Osteoblast (primary cell): ENCODE data around the gene TRIM28. TPM values are rescaled to one million over a fixed set of nuclear protein-coding genes. Genes with fewer than 3 reads are reported as not detected.
A peak's percentile ranks its signal among the peaks of the same experiment; 100 is the strongest.

Experiments
- DNase-seq: peaks from one replicate; pipeline ENCODE4 v3.0.0; 2011; ENCODE audit warnings: low spot score, mixed read lengths; ENCODE audit not compliant: insufficient read length; ENCODE audit errors: missing footprints
- H2AFZ ChIP-seq: 2 replicates; pipeline ENCODE4 v1.6.0; 2011; ENCODE audit warnings: mild to moderate bottlenecking, low read length
- H3K27ac ChIP-seq: 2 replicates; pipeline ENCODE4 v1.5.1; 2011; ENCODE audit warnings: mild to moderate bottlenecking, low read depth, low read length, moderate library complexity
- H3K27me3 ChIP-seq: 2 replicates; pipeline ENCODE4 v1.6.0; 2012; ENCODE audit warnings: mild to moderate bottlenecking, control low read depth, inconsistent platforms, low read length, moderate library complexity; ENCODE audit not compliant: insufficient read depth
- H3K36me3 ChIP-seq: 2 replicates; pipeline ENCODE4 v1.5.1; 2011; ENCODE audit warnings: mild to moderate bottlenecking, low read length, control low read depth, moderate library complexity; ENCODE audit not compliant: insufficient read depth
- H3K4me1 ChIP-seq: 2 replicates; pipeline ENCODE4 v1.5.1; 2011; ENCODE audit warnings: mild to moderate bottlenecking, low read length, control low read depth, moderate library complexity; ENCODE audit not compliant: insufficient read depth
- H3K4me2 ChIP-seq: 2 replicates; pipeline ENCODE4 v1.6.0; 2011; ENCODE audit warnings: mild to moderate bottlenecking, low read length; ENCODE audit not compliant: insufficient read depth
- H3K4me3 ChIP-seq: fragments of 200-600 bp; sonication (generic); 3 replicates; pipeline ENCODE4 v1.5.1; 2012; ENCODE audit warnings: mild to moderate bottlenecking, low read length, inconsistent platforms; ENCODE audit not compliant: insufficient read depth
- H3K79me2 ChIP-seq: 2 replicates; pipeline ENCODE4 v1.6.0; 2012; ENCODE audit warnings: mild to moderate bottlenecking, low read length, control low read depth, inconsistent platforms; ENCODE audit not compliant: insufficient read depth
- H3K9me3 ChIP-seq: 2 replicates; pipeline ENCODE4 v1.5.1; 2011; ENCODE audit warnings: low read depth, low read length, control low read depth
- H4K20me1 ChIP-seq: 2 replicates; pipeline ENCODE4 v1.6.0; 2012; ENCODE audit warnings: mild to moderate bottlenecking, low read length, control low read depth; ENCODE audit not compliant: insufficient read depth
- CTCF ChIP-seq: IDR thresholded peaks from 2 replicates; pipeline ENCODE4 v1.5.1; 2011; ENCODE audit warnings: mild to moderate bottlenecking, low read depth, low read length, moderate library complexity; ENCODE audit errors: extremely low read depth
- total RNA-seq: library from RNA; depleted of rRNA; stranded (reverse); fragments of >200 nt; gene quantifications from 2 replicates; pipeline ENCODE4 v1.2.3, GENCODE V29; 2012

Gene TRIM28
- total RNA-seq, 1 donor, result 224 TPM

DNA sequence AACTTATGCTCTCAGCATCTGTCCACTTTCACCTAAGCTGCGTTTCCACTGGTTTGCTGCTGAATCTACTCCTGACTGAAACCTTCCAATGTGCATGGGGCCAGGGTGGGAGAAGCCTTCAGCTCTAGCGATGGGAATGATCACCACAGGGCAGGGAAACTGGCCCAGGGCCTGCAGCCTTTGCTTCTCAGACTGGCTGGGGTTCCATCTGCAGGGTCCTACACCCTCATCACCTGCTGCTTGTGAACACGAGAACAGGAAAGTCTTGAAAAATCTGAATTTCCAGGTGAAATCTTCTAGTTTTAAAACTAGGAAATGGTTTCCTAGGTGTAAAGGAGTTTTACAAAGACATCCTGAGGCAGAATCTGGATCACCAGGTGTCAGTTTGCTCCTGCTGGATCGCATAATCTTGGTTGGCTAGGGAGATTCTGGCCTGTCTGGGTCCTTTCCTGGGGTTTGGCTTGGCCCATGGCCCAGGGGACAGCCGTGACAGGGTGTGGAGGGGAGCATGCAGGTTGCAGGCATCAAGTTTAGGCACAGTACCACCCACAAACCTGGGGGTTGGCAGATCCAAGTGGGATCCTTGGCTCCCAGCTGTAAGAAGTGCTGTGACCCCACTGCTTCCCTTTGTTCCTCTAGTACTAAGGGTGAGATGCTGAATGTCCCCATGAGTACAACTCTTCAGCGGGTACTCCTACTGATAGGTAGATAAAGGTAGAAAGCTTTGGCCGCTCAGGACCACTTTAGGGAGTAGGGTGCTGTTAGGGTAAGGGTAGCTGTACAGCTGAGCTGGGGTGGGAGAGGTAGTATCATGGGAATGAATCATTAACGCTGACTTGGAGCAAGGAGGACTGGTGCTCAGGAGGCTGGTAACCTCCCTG lies 16.4 kb downstream of the TRIM28 start:
- Histone ChIP-seq H3K4me3 (peak overlapping the region; percentile 87), H4K20me1 (peaks cover 12% of the 10 kb centered on the region), H2AFZ (peak overlapping the region; percentile 57), H3K9me3 (no peaks in the 10 kb centered on the region), H3K27ac (peak overlapping the region; percentile 99), H3K27me3 (peaks cover 6% of the 10 kb centered on the region), H3K79me2 (peaks cover 29% of the 10 kb centered on the region), H3K4me1 (peaks cover 35% of the 10 kb centered on the region), H3K4me2 (peak overlapping the region; percentile 93), H3K36me3 (peaks cover 13% of the 10 kb centered on the region)
- DNase-seq, result peak; percentile 78
- no peak for TF ChIP-seq CTCF

DNA sequence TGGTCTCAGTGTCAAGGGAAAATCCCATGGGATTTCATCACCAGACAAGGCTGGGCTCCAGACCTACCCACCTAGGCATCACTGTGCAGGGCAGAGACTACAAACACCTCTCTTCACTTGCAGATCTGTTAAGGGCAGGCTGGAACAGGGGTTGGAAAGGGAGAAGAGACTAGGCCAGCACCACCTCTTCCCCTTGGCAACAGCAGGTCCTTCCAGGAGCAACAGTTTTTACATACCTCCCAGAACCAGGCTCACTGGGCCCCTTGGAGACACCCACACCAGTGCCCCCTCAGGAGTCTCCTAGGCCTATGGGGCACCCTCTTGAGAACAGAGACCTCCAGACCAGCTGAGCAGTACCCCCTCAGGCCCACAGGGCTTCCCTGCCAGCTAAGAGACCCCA lies 17.1 kb downstream of the TRIM28 start:
- Histone ChIP-seq H3K9me3 (no peaks in the 10 kb centered on the region), H3K4me1 (peaks cover 31% of the 10 kb centered on the region), H3K27me3 (peaks cover 6% of the 10 kb centered on the region), H3K4me2 (no peak overlapping the region), H3K27ac (no peak overlapping the region), H4K20me1 (peaks cover 12% of the 10 kb centered on the region), H3K79me2 (peaks cover 22% of the 10 kb centered on the region), H3K4me3 (no peak overlapping the region), H3K36me3 (peaks cover 12% of the 10 kb centered on the region), H2AFZ (no peak overlapping the region)
- DNase-seq, result no peak
- no peak for TF ChIP-seq CTCF

GRCh38 chr19:58561373-58562121 lies 17.7 kb downstream of the TRIM28 start:
- peak overlapping the region; percentile 78 for H3K4me2 ChIP-seq

More at GRCh38 chr19:58561373-58562121, 17.7 kb downstream of the TRIM28 start:
- DNase-seq, result peak; percentile 78
- no peak overlapping the region for H2AFZ ChIP-seq
- H3K27me3 ChIP-seq, result peaks cover 6% of the 10 kb centered on the region
- no peak for TF ChIP-seq CTCF
- H3K9me3 ChIP-seq, result no peaks in the 10 kb centered on the region
- H3K4me3 ChIP-seq, result peak overlapping the region; percentile 53
- H3K36me3 ChIP-seq, result peaks cover 9% of the 10 kb centered on the region
- H3K4me1 ChIP-seq, result peaks cover 31% of the 10 kb centered on the region
- H3K79me2 ChIP-seq, result peaks cover 16% of the 10 kb centered on the region
- H4K20me1 ChIP-seq, result peaks cover 10% of the 10 kb centered on the region
- H3K27ac ChIP-seq, result no peak overlapping the region
